ENCODE measurements around the gene MMP14.

- TF ChIP-seq CTCF (IDR thresholded peaks at IDR 0.05) = no peak
- TF ChIP-seq POLR2AphosphoS5 (IDR thresholded peaks at IDR 0.05) = no peak
These were observed 5.9 kb upstream of the MMP14 start for GRCh38 chr14:22830443-22831010.
